Small intestine (tissue), 7 donors: ENCODE results near the gene GALNT5. TPM values are rescaled to one million over a fixed set of nuclear protein-coding genes. Genes with fewer than 3 reads are reported as not detected.

Experiments used
- DNase-seq, 2 donors: peaks; one replicate each; pipeline versions ENCODE4 v3.0.0 to v3.0.0-alpha.2; 2013
- FAIRE-seq: peaks from 2 replicates; lab custom pipeline; 2012; peaks lifted over from hg19 to GRCh38; lab: Jason Lieb, UNC
- H3K27ac ChIP-seq, 3 donors: one replicate each; pipeline ENCODE4 v1.5.1; 2013; ENCODE audit warnings: low read length in 2 of 3, mild to moderate bottlenecking in 2 of 3, control low read depth in 1 of 3, inconsistent platforms in 1 of 3, low read depth in 1 of 3, moderate library complexity in 1 of 3
- H3K27me3 ChIP-seq, 3 donors: one replicate each; pipeline ENCODE4 v1.6.1; 2013; ENCODE audit warnings: low read length in 3 of 3, inconsistent platforms in 1 of 3; ENCODE audit not compliant: control insufficient read depth in 3 of 3, insufficient read depth in 3 of 3
- H3K36me3 ChIP-seq, 3 donors: one replicate each; pipeline ENCODE4 v1.6.1; 2013; ENCODE audit warnings: low read length in 3 of 3, inconsistent platforms in 1 of 3, low read depth in 1 of 3, mild to moderate bottlenecking in 1 of 3, moderate library complexity in 1 of 3; ENCODE audit not compliant: control insufficient read depth in 3 of 3, insufficient read depth in 2 of 3
- H3K4me1 ChIP-seq, 3 donors: one replicate each; pipeline ENCODE4 v1.6.1; 2013; ENCODE audit warnings: low read length in 2 of 3, inconsistent platforms in 1 of 3, low read depth in 1 of 3, mild to moderate bottlenecking in 1 of 3, moderate library complexity in 1 of 3; ENCODE audit not compliant: control insufficient read depth in 3 of 3, insufficient read depth in 2 of 3
- H3K4me3 ChIP-seq, 3 donors: one replicate each; pipeline ENCODE4 v1.5.1; 2013; ENCODE audit warnings: low read length in 3 of 3, control low read depth in 1 of 3, inconsistent platforms in 1 of 3, low read depth in 1 of 3, mild to moderate bottlenecking in 1 of 3, moderate library complexity in 1 of 3
- H3K9me3 ChIP-seq, 2 donors: one replicate each; pipeline ENCODE4 v1.6.1; 2013; ENCODE audit warnings: low read depth in 1 of 2, low read length in 1 of 2; ENCODE audit not compliant: control insufficient read depth in 2 of 2, insufficient read depth in 1 of 2
- WGBS, 3 donors: extraction: QIAGEN DNeasy Blood & Tissue Kit; methylation state at CpG; one replicate each; pipeline ENCODE4 v1.1.7; 2013; 5-methylcytosine and 5-hydroxymethylcytosine counted together
- polyA plus RNA-seq, 4 donors: library from polyadenylated mRNA; stranded (reverse) in 3 of 4; unstranded in 1 of 4; fragments of 200-250 nt in 3 of 4; fragments of 120-200 nt in 1 of 4; gene quantifications; one replicate each; pipeline versions ENCODE4 v1.2.1 to v1.2.3, GENCODE V29; 2013
- donor health status: healthy with polysubstance abuse.
- donor health status: control.
- donor health status: control.
- donor health status: Bipolar disorder and iron deficiency.
- donor health status: healthy.

GALNT5 gene
- polyA plus RNA-seq, 4 donors: 0.67 to 29.2 (median 2.3) TPM

DNA sequence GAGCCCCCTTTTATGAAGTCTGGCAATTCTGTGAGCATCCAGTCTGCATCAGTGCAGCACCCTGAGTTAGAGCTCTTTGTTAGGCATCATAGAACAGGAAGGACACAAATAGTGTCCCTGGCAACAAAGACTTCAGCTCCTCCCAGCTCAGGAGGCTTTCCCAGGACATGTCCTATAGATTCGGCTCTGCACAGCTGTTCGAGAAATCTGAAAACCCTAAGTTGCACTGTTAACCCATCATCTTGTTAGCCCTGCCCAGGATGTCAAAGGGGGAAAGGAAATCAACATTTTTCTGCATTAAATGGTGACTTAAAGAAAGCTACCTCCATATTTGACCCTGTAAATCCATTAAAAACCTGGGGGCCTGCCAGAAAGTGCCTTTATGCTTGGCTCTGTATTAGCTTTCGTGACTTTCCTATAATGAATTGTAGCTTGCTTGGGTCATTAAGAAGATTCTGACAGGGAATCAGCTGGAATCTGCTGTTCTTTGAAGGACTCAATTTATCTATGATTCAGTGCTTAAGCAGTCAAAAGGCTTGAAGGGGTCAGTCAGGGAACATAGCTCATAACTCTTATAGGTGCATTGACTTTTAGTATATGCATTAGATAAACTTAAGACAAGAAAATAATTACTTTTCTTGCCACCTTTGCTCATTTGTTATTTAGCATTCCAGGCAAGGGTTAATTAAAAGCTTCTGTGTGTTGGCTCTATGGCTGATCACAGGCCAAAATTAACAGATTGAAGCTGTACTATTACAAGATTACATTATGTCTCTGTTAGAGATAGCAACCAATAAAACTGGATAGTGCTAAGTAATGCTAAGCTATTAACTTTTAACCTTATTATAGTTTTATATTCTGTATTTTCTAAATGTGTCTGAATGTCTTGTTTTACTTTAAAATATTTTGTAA is 47.6 kb downstream of the GALNT5 start:
- WGBS, 3 donors: 25 to 46% (median 31%) methylated on average over 3 of the region's 3 CpGs
- Histone ChIP-seq H3K4me3 (no peak overlapping the region), H3K27ac (no peak overlapping the region), H3K4me1 (peaks cover 0 to 16% (median 0%) of the 10 kb centered on the region in 3 donors), H3K36me3 (no peaks in the 10 kb centered on the region), H3K9me3 (no peaks in the 10 kb centered on the region), H3K27me3 (peaks cover 0 to 2% (median 0%) of the 10 kb centered on the region in 3 donors)
- FAIRE-seq (no peak), DNase-seq (no peak)

- Histone ChIP-seq H3K9me3 (no peaks in the 10 kb centered on the region), H3K4me3 (no peak overlapping the region), H3K27ac (no peak overlapping the region), H3K36me3 (no peaks in the 10 kb centered on the region), H3K27me3 (peaks cover 0 to 2% (median 0%) of the 10 kb centered on the region in 3 donors), H3K4me1 (peaks cover 0 to 16% (median 0%) of the 10 kb centered on the region in 3 donors)
- WGBS, 3 donors: 77 to 80% (median 80%) methylated on average over 4 of the region's 4 CpGs
- DNase-seq (no peak), FAIRE-seq (no peak)
Observed at GRCh38 chr2:157305723-157306110, 48.2 kb downstream of the GALNT5 start.

GRCh38 chr2:157307021-157307420 is 49.5 kb downstream of the GALNT5 start:
- peaks cover 0 to 5% (median 0%) of the 10 kb centered on the region in 3 donors for H3K4me1 ChIP-seq
- H3K4me3 ChIP-seq: no peak overlapping the region
- no peak for FAIRE-seq
- no peaks in the 10 kb centered on the region for H3K9me3 ChIP-seq
- H3K27ac ChIP-seq: no peak overlapping the region
- peaks cover 0 to 2% (median 0%) of the 10 kb centered on the region in 3 donors for H3K27me3 ChIP-seq
- DNase-seq: no peak
- H3K36me3 ChIP-seq: no peaks in the 10 kb centered on the region
- 68 to 82% (median 72%) methylated on average over 1 of the region's 1 CpG for WGBS, 3 donors

DNA sequence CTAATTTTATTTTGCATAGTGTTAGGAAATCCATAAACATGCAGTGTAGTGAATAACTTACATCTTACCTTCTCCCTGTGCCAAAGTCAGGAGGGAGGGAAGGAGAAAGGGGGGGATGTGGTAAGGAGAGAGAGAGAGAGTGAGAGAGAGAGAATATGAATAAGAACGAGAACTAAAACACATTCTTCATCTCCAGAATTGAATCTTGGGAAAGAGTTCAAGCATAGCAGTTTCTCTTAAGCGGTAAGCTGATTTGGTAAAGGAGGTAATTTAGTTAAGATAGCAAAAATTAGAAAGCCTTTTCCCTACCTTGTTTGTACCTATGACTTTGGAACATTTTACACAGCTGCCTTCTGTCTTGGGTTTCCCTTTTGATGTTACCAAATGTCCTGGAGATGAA is 52.4 kb downstream of the GALNT5 start:
- no peaks in the 10 kb centered on the region for H3K36me3 ChIP-seq
- DNase-seq (no peak), FAIRE-seq (no peak)
- no peak overlapping the region for H3K4me3 ChIP-seq
- no peaks in the 10 kb centered on the region for H3K9me3 ChIP-seq
- H3K4me1 ChIP-seq: peaks cover 0 to 1% (median 0%) of the 10 kb centered on the region in 3 donors
- peaks cover 0 to 2% (median 0%) of the 10 kb centered on the region in 3 donors for H3K27me3 ChIP-seq
- no peak overlapping the region for H3K27ac ChIP-seq
- 76 to 92% (median 77%) methylated on average over 2 of the region's 2 CpGs for WGBS, 3 donors

DNA sequence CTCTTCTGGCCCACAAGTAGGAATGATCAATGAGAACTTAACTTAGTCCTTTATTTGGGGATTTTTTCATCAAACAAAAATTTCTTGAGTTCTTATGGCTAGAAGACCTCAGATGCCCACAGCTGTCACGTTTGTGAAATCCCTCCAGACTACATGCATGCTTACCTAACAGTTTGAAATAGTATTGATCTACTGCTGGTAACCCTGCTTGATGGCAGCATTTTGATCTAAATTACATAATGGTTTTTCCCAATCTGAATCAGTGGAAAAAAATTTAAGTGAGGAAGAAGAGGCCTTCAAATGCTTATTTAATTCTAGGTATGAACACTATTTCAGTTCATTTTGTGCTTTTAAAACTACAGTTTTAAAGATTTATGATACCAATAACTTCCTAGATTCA is 54.2 kb downstream of the GALNT5 start:
- Histone ChIP-seq H3K27ac (no peak overlapping the region), H3K9me3 (no peaks in the 10 kb centered on the region), H3K4me1 (no peaks in the 10 kb centered on the region), H3K4me3 (no peak overlapping the region), H3K36me3 (no peaks in the 10 kb centered on the region), H3K27me3 (peaks cover 0 to 2% (median 0%) of the 10 kb centered on the region in 3 donors)
- 81 to 88% (median 86%) methylated on average over 1 of the region's 1 CpG for WGBS, 3 donors
- DNase-seq (no peak), FAIRE-seq (no peak)

DNA sequence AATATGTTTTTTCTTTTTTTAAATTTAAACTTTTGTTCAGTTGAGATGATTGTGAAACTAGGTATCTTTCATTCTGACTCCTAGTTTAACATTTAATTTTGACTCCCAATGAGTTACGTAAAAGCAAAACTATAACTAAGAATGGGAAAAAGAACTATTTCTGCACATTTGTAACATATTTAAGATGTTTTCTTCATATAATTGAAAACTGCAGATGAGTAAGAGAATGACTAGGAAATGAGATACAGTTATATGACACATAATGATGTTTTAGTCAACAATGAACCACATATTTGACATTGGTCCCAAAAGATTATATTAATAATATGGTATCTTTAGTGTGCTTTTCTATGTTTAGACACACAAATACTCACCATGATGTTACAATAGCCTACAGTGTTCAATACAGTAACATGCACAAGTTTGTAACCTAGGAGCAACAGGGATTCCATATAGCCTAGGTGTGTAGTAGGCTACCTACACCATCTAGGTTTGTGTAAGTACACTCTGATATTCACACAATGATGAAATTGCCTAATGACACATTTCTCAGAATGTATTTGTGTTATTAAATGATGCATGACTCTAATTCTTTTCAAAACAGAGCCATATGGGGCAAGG is 55.5 kb downstream of the GALNT5 start:
- peaks cover 0 to 2% (median 0%) of the 10 kb centered on the region in 3 donors for H3K27me3 ChIP-seq
- 84 to 96% (median 90%) methylated on average over 1 of the region's 1 CpG for WGBS, 3 donors
- H3K27ac ChIP-seq: no peak overlapping the region
- H3K36me3 ChIP-seq: no peaks in the 10 kb centered on the region
- H3K4me1 ChIP-seq: no peaks in the 10 kb centered on the region
- H3K4me3 ChIP-seq: no peak overlapping the region
- no peak for FAIRE-seq
- H3K9me3 ChIP-seq: no peaks in the 10 kb centered on the region
- DNase-seq: no peak

DNA sequence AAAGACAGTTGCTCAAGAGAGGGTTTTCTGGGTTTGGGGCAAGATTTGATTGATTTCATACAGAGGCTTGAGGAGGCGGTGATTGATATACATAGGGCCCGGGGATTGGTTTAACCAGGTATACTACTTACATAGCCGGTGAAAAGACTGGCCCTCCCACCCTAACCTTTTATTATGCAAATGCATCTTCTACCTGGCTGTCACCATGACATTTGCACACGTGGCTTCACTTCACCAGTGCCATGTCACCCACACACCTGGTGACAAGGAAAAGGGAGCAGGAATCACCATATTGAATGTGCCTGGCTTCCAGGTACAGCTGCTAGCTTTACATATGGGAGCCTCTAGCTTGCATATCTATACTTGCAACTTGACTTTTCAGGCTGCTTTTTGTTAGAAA is 58.4 kb downstream of the GALNT5 start:
- H3K4me1 ChIP-seq: no peaks in the 10 kb centered on the region
- H3K27ac ChIP-seq: no peak overlapping the region
- FAIRE-seq: no peak
- no peaks in the 10 kb centered on the region for H3K27me3 ChIP-seq
- no peak for DNase-seq
- H3K36me3 ChIP-seq: no peaks in the 10 kb centered on the region
- H3K9me3 ChIP-seq: no peaks in the 10 kb centered on the region
- H3K4me3 ChIP-seq: no peak overlapping the region
- 80 to 91% (median 87%) methylated on average over 4 of the region's 4 CpGs for WGBS, 3 donors

- DNase-seq: no peak
- Histone ChIP-seq H3K27ac (no peak overlapping the region), H3K27me3 (no peaks in the 10 kb centered on the region), H3K4me3 (no peak overlapping the region), H3K36me3 (no peaks in the 10 kb centered on the region), H3K4me1 (no peaks in the 10 kb centered on the region), H3K9me3 (no peaks in the 10 kb centered on the region)
- 96 to 100% (median 98%) methylated on average over 2 of the region's 2 CpGs for WGBS, 3 donors
- no peak for FAIRE-seq
Observed at GRCh38 chr2:157318884-157319283, 61.4 kb downstream of the GALNT5 start.
